OCI-M2 (cell line): ENCODE measurements around the gene SKI.

Source experiments
- DNase-seq: peaks from one replicate; lab custom pipeline; 2025; ENCODE audit not compliant: unreplicated experiment; lab: John Stamatoyannopoulos, UW

SKI gene

DNA sequence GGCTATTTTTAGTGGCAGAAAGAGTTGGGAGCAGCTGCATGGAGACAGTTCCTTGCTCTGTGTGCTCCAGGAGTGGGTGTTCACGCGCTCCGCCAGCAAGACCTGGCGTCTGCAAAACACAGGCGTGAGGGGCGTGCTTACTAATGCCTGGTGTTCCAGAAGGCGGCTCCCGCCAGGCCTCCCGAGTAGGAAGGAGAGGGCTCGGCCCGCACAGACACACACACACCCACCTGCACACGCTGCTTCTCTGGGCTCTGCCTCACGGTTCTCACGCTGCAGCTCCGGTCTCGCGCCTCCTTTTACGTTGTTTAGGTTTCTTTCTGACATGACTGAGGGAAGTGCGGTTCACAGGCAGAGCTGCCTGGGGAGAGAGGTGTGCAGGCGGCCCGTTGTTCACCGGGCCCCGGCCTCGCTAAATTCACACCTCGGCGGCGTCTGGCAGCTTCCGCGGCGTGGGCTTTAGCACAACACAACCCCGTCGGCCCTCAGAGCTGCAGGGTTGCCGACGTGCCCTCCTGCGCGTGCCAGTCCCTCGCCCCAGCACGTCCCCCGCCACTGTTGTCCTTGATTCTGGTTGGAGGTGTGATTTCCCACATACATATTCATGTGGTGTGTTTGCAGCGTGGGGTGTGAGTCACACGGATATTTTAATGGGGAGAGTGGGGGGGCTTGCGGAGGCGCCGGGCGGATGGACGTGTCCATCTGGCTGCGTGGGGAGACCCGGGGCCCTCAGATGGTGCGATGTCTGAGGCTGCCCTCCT, 77.0 kb downstream of the SKI start:
- DNase-seq = no peak

- DNase-seq = no peak
These were observed 78.2 kb downstream of the SKI start for GRCh38 chr1:2306151-2306978.

- DNase-seq = no peak
These were observed 79.0 kb downstream of the SKI start for GRCh38 chr1:2307064-2307605.

DNA sequence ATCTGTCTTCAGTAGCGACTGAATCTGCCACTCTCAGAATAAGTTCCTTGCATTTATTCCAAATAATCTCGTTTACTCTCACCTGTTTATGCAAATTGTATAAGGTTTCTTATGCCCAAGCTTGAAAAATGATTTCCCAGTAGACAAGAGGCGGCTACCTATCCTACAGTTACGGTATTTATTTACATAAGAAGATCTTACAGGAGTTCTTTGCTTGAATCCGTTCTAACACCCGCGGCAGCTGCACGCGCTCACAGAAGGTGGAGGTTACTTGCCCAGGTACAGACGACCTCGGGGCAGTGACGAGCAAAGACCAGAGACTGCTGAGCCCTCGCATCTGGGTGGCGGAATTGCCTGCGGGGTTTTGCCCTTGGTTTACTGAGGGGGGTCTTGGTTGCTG, 79.9 kb downstream of the SKI start:
- DNase-seq = no peak

DNA sequence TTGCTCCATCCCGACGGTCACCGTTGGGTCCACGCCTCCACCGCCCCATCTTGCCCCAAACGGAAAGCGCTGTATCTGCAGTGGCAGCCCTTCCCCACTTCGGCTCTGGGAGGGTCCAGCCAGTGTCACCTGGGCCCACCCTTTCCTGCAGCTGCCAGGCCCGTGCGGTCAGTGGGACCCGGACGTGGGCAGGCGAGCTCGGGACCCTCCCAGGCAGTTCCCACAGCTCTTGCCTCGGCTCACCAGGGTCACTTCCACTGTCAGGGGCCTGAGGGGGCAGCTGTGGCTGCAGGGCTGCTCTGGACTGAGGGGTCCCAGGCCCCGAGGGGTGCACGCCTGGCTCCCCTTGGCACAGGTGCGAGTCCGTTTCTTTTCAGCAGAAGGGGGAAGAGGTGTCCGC, 80.7 kb downstream of the SKI start:
- DNase-seq = no peak

DNA sequence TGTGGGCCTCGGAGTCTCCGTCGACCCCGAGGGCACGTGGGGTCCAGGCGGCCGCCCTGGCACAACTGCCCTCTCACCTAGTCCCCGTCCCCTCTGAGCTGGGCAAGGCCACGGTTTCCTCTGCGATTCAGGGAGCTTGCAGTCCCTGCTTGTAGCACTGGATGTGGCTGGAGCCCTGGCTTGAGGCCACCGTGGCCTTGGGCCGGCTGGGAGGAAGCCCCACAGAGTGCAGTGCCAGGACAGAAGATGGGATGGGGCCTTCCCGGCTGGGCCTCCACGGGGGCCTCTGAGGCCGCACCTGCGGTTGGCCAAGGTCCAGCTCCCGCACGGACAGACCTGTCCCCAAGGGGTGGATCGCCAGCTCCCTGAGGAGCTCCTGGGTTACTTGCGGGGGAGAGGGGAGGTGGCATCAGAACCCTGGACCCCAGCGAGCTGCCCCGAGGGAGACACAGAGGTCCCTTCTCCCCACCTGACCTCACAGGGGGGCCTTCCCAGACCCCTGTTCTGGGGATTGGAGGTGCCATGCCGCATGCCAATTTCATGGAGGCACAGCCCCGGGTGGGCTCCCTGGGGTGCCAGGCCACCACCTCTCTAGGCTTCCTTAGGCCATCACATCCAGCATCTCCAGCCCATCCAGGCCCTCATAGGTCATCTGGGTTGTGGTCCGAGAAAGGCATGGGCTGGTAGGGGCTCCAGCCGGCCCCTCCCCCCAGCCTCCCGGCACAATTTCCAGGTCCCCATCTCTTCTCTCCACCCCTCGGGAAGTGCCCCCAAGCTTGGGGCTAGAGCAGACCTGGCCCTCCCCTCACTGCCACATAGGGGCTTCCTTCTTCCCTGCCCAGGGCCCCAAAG, 82.4 kb downstream of the SKI start:
- DNase-seq = no peak

DNA sequence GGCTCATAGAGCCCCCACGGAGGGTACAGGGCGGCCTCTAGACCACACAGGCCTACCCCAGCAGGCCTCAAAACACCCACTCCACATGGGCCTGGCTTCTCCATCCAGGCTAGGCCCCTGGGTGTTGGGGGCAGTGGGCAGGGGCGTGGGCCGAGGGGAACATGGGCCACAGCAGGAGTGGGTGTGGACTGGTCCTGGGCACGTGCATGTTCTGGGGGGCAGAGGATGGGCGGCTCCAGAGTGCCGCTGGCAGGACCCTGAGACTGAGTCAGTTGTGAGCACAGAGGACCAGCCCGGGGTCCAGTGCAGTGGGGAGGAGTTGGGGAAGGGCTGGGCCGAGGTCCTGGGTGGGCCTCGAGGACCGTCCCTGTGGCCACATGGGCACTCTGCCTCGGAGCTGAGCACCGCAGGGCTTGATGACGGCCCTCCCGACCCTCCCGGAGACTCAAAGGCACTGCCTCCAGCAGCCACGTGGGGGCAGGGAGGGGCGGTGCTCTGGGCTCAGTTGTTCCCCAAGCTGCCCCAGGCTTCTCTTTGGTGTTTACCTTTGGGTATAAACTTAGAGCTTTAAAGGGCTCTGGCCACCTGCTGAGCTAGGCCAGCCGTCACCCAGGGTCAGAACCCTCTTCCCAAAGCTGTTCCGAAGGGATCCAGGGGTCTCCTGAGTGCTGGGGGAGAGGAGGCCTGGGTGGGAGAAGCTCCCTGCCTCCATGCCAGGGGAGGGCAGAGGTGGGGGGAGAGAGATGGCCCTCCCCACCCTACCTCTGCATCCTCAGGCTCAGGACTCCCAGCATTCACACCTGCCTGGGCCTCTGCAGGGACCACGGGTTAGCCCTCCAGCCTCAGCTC, 83.3 kb downstream of the SKI start:
- DNase-seq = no peak

GRCh38 chr1:2312160-2312514, 84.0 kb downstream of the SKI start:
- DNase-seq = no peak

DNA sequence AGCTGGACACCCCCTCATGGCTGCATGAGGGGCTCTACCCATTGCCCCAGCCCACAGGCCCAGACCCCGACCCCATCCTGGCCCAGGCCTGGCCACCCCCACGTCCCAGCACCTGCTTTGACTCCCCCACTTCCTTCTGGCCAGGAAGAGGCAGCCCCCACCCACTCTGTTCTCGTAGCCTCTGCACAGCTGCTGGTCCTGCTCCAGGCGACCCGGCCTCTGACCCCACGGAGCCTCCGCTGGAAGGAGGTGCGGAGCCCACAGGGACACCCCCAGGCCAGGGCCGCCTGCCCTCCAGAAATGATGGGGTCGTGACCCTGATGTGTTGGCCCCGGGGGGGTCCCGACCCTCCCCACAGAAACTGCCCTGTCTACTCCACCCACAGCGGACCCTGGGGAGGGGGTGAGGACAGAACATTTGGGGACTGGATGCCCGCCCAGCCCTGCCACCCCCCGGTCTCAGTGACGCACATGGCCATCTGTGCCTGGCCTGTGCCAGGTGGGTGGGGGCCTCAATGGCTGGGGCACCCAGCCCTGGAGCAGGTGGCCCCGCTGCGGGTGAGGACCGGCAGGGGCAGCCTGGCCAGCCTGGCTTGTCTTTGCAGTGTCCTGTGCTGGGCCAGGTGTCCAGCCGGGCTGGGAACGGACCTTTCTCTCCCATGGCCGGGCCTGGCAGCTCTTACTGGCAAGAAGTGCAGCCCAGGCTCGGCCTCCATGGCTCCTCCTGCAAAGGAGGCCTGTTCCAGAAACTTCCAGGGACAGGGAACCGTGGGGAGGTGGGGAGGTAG, 84.6 kb downstream of the SKI start:
- no peak for DNase-seq

DNA sequence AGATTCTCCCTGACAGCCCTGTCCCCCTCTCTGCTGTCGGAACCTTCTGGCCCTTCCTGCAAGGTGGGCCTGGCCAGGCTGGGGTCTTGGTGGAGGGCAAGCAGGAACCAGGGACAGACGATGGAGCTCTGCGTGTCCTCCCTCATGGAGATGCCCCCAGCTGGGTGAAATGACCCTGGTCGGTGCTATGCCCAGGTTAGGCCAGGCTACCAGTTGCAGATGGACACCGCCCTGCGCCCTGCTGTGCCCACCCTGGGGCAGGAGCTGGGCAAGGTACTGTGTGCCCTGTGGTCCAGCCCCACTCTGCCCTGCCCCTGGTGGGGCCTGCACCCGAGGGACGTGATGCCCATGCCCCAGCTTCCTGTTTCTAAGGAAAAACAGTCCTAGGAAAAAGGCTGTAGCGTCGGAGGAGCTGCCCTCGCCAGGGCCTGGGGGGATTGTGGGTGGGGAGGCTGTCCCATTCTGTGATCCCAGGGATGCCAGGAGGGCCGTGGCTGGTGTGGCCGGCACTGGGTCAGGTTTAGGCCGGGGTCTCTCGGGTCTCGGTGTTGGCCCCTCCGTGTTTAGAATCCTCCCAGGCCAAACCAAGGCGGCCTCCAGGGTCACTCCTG, 85.6 kb downstream of the SKI start:
- no peak for DNase-seq

- DNase-seq = no peak
These were observed 86.2 kb downstream of the SKI start for GRCh38 chr1:2314273-2314802.

GRCh38 chr1:2314803-2315673, 86.9 kb downstream of the SKI start:
- DNase-seq = no peak

- DNase-seq = no peak
These were observed 87.7 kb downstream of the SKI start for GRCh38 chr1:2315674-2316450.

GRCh38 chr1:2316451-2316961, 88.4 kb downstream of the SKI start:
- no peak for DNase-seq

DNA sequence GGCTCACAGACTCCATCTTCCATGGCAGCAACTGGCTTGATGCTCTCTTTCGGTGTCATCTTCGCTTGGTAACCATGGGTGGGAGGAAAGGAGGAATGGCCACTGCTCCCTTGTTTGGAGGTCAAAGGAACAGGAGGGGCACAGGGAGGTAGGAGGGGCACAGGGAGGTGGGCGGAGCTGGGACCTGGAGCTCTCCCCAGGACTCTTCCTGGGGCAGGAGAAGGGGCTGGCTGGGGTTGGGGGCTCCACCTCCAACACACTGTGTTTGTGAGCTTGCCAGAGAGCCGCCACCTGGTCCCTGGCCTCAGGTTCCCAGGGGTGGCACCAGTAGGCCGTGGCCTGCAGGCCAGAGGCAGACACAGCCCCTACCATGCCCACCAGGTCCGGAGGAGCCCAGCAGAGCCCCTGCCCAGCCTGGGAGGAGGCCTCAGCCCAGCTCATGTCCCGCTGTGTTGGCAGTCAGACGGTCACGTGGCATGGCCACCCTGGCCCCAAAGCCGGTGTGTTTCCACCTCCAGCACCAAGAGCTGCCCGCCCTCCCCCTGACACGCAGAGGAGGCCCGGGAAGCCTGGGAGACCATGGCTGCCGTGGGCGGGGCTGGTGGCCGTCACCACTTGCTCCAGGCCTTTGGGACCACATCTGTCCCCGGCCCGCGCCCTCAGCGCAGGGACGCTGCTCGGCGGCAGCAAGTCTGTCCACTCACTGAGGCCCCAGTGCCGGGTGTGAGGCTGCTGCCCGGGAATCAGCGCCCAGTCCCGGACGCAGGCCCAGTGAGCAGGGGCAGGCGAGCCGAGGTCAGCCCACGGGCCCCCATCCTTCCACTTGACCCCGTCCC, 89.3 kb downstream of the SKI start:
- no peak for DNase-seq
